ENCODE data around the gene FRMD3. TPM values are rescaled to one million over a fixed set of nuclear protein-coding genes. Genes with fewer than 3 reads are reported as not detected.

The FRMD3 gene
- total RNA-seq, 1 experiment from 2014 or later, result 1.9 TPM

DNA sequence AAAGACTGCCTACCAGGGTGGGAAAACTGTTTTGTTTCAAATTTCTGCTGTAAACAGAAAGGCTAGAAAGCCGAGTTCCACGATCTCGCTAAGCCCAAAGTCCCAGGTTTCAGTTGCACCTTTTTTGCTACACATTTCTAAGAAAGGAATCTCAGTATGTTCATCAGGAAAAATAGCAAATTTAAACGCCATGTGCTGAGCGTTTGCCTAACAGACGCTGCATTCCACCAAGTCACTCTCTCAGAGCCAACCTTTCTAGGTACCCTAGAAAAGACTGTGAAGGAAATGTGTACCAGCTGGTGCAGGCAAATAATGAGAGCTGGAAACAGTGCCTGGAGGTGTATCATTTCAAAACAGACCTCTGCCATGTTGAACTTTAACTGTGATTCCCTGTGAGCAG, 71.8 kb downstream of the FRMD3 start:
- no peak for DNase-seq
- peaks cover 2% of the 10 kb centered on the region; the same call in 1 of the 2 replicates for H3F3A ChIP-seq (ENCODE audit: insufficient read depth, low read depth)
- H3K36me3 ChIP-seq (ENCODE audit: low read depth), result no peaks in the 10 kb centered on the region
- peaks cover 9% of the 10 kb centered on the region for H3K4me1 ChIP-seq (replicated peaks; ENCODE audit: insufficient read depth)
- ChIA-PET POLR2A (ENCODE audit: unreplicated experiment) (no interaction called here), CTCF (no interaction called here)
- no TSS peak for BruUV-seq (replicated peaks)
- no peaks in the 10 kb centered on the region for H3K79me2 ChIP-seq (ENCODE audit: low read depth)
- H4K20me1 ChIP-seq (ENCODE audit: insufficient read depth), result no peaks in the 10 kb centered on the region
- no peaks in the 10 kb centered on the region for H3K9me2 ChIP-seq (ENCODE audit: insufficient read depth)
- no peaks in the 10 kb centered on the region for H3K9me3 ChIP-seq (ENCODE audit: insufficient read depth, low read depth)
- intact Hi-C loops (cut with micrococcal nuclease; ENCODE audit: unreplicated experiment), result no loop called here
- no peak overlapping the region for H3K27ac ChIP-seq
- H3K4me3 ChIP-seq, result no peak overlapping the region
- H2AFZ ChIP-seq, result no peak overlapping the region
- H3K4me2 ChIP-seq, result no peak overlapping the region
- no peaks in the 10 kb centered on the region for H3K27me3 ChIP-seq (ENCODE audit: insufficient read depth, low read depth)
- no peak for TF ChIP-seq EZH2 (IDR thresholded peaks at IDR 0.05; ENCODE audit: low read depth)
- TF ChIP-seq, protein P1, sequence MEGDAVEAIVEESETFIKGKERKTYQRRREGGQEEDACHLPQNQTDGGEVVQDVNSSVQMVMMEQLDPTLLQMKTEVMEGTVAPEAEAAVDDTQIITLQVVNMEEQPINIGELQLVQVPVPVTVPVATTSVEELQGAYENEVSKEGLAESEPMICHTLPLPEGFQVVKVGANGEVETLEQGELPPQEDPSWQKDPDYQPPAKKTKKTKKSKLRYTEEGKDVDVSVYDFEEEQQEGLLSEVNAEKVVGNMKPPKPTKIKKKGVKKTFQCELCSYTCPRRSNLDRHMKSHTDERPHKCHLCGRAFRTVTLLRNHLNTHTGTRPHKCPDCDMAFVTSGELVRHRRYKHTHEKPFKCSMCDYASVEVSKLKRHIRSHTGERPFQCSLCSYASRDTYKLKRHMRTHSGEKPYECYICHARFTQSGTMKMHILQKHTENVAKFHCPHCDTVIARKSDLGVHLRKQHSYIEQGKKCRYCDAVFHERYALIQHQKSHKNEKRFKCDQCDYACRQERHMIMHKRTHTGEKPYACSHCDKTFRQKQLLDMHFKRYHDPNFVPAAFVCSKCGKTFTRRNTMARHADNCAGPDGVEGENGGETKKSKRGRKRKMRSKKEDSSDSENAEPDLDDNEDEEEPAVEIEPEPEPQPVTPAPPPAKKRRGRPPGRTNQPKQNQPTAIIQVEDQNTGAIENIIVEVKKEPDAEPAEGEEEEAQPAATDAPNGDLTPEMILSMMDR (conservative IDR thresholded peaks at IDR 0.05), result no peak

DNA sequence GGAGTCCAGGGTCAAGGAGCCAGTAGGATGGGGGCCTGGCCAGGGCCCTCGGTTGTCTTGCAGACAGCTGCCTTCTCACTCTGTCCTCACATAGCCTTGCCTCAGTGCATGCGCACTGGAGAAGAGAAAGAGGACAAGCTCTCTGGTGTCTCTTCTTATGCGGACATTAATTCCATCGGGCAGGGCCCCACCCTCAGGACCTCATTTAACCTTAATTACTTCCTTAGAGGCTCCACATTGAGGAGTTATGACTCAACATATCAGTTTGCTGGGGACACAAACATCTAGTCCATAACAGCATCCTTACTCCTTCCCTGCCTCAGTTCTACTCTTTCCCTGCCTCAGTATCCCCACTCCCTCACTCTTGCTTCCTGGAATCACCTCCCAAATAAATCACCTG, 78.4 kb downstream of the FRMD3 start:
- Histone ChIP-seq H3K79me2 (ENCODE audit: low read depth) (no peaks in the 10 kb centered on the region), H3K27me3 (ENCODE audit: insufficient read depth, low read depth) (no peaks in the 10 kb centered on the region), H3K4me2 (no peak overlapping the region), H3K9me2 (ENCODE audit: insufficient read depth) (no peaks in the 10 kb centered on the region), H2AFZ (no peak overlapping the region), H3F3A (ENCODE audit: insufficient read depth, low read depth) (no peaks in the 10 kb centered on the region), H3K4me3 (no peak overlapping the region), H3K27ac (no peak overlapping the region), H3K36me3 (ENCODE audit: low read depth) (no peaks in the 10 kb centered on the region), H4K20me1 (ENCODE audit: insufficient read depth) (no peaks in the 10 kb centered on the region), H3K4me1 (replicated peaks; ENCODE audit: insufficient read depth) (no peaks in the 10 kb centered on the region), H3K9me3 (ENCODE audit: insufficient read depth, low read depth) (no peaks in the 10 kb centered on the region)
- TF ChIP-seq EZH2 (IDR thresholded peaks at IDR 0.05; ENCODE audit: low read depth), result no peak
- POLR2A ChIA-PET (ENCODE audit: unreplicated experiment), result no interaction called here
- CTCF ChIA-PET, result no interaction called here
- no peak for DNase-seq
- no TSS peak for BruUV-seq (replicated peaks)
- intact Hi-C loops (cut with micrococcal nuclease; ENCODE audit: unreplicated experiment), result no loop called here

DNA sequence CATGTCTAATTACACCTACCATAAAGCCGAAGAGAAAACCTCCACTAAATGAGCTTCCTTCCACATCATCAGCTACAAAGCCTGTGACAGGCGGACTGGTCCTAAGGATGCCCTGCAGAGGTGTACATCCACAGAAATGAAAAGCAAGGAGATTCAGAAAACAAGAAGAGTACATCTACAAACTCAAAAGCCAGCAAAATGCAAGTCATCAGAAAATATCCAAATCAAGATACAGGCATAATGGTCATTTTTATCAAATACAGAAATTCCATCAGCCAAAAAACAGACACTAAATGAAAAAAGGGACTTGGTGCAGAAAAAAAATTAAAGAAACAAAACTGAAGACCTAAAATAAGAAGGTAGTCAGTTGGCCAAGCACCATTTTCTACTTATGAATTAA, 79.7 kb downstream of the FRMD3 start:
- no peak overlapping the region for H3K4me3 ChIP-seq
- H3K9me2 ChIP-seq (ENCODE audit: insufficient read depth), result no peaks in the 10 kb centered on the region
- POLR2A ChIA-PET (ENCODE audit: unreplicated experiment), result no interaction called here
- H3K27ac ChIP-seq, result no peak overlapping the region
- H3K9me3 ChIP-seq (ENCODE audit: insufficient read depth, low read depth), result no peaks in the 10 kb centered on the region
- H3K27me3 ChIP-seq (ENCODE audit: insufficient read depth, low read depth), result no peaks in the 10 kb centered on the region
- no peaks in the 10 kb centered on the region for H3F3A ChIP-seq (ENCODE audit: insufficient read depth, low read depth)
- H3K4me2 ChIP-seq, result no peak overlapping the region
- BruUV-seq (replicated peaks), result no TSS peak
- no peak overlapping the region for H2AFZ ChIP-seq
- H4K20me1 ChIP-seq (ENCODE audit: insufficient read depth), result no peaks in the 10 kb centered on the region
- no peaks in the 10 kb centered on the region for H3K4me1 ChIP-seq (replicated peaks; ENCODE audit: insufficient read depth)
- H3K36me3 ChIP-seq (ENCODE audit: low read depth), result no peaks in the 10 kb centered on the region
- TF ChIP-seq, protein P1 (conservative IDR thresholded peaks at IDR 0.05), result no peak
- TF ChIP-seq EZH2 (IDR thresholded peaks at IDR 0.05; ENCODE audit: low read depth), result no peak
- intact Hi-C loops (cut with micrococcal nuclease; ENCODE audit: unreplicated experiment), result no loop called here
- DNase-seq, result no peak
- CTCF ChIA-PET, result no interaction called here
- H3K79me2 ChIP-seq (ENCODE audit: low read depth), result no peaks in the 10 kb centered on the region

DNA sequence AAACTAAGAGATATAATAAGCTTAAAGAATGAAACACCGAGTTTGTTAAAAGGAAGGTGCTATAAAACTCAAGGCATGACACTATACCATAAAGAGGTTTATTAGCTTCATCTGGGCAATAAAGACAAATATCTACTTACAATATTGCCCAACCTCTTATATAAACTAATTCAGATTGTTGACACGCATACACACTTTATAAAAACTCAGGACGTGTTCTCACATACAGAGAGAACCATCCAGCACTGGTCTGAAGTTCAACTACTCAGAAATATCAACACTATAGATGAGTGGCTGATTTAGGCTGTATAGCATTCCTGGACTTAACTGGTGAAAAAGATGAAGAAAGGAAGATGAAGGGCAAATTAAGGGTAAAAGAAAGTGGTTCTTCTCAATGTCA, 81.2 kb downstream of the FRMD3 start:
- Histone ChIP-seq H2AFZ (no peak overlapping the region), H3K27ac (no peak overlapping the region), H3K27me3 (ENCODE audit: insufficient read depth, low read depth) (no peaks in the 10 kb centered on the region), H3F3A (ENCODE audit: insufficient read depth, low read depth) (no peaks in the 10 kb centered on the region), H3K4me3 (no peak overlapping the region), H3K9me2 (ENCODE audit: insufficient read depth) (no peaks in the 10 kb centered on the region), H3K4me1 (replicated peaks; ENCODE audit: insufficient read depth) (no peaks in the 10 kb centered on the region), H4K20me1 (ENCODE audit: insufficient read depth) (no peaks in the 10 kb centered on the region), H3K4me2 (no peak overlapping the region), H3K79me2 (ENCODE audit: low read depth) (no peaks in the 10 kb centered on the region), H3K9me3 (ENCODE audit: insufficient read depth, low read depth) (no peaks in the 10 kb centered on the region), H3K36me3 (ENCODE audit: low read depth) (no peaks in the 10 kb centered on the region)
- DNase-seq, result no peak
- ChIA-PET POLR2A (ENCODE audit: unreplicated experiment) (interaction anchor here (0.6 kb wide), 1 partner anchor 15 kb away, joined by 26 read pairs; no protein-coding TSS in a partner anchor), CTCF (no interaction called here)
- TF ChIP-seq, protein P1 (conservative IDR thresholded peaks at IDR 0.05), result no peak
- TF ChIP-seq EZH2 (IDR thresholded peaks at IDR 0.05; ENCODE audit: low read depth), result no peak
- BruUV-seq (replicated peaks), result no TSS peak
- intact Hi-C loops (cut with micrococcal nuclease; ENCODE audit: unreplicated experiment), result no loop called here
